HepG2 (cell line): ENCODE measurements around the gene ZFP90. TPM values are rescaled to one million over a fixed set of nuclear protein-coding genes. Genes with fewer than 3 reads are reported as not detected.

Experiments used
- ATAC-seq: fragments of 200-7000 bp; cut with Tn5 transposase; 3 replicates; pipeline ENCODE4 v1.9.1; 2020; ENCODE audit warnings: mild to moderate bottlenecking, moderate library complexity
- BruUV-seq: library from RNA; stranded (reverse); fragments of 400-500 nt; replicated peaks from 2 replicates; lab custom pipeline; 2021; lab: Mats Ljungman, UMichigan
- CTCF ChIA-PET: fragments of 300-600 bp; formaldehyde crosslinking; extraction: SDS; loops from one replicate; lab custom pipeline; 2021; ENCODE audit warnings: low total read pairs, inconsistent platforms, low intra/inter-chr PET ratio; lab: Yijun Ruan, JAX
- POLR2A ChIA-PET: fragments of 350-600 bp; sonication (Branson Sonifier 250); formaldehyde crosslinking; loops from one replicate; lab custom pipeline; 2020; ENCODE audit warnings: antibody characterized with exemption, inconsistent platforms; lab: Yijun Ruan, JAX
- DNase-seq: peaks from one replicate; pipeline ENCODE4 v3.0.0-alpha.2; 2015; ENCODE audit warnings: low spot score
- FAIRE-seq: peaks from 3 replicates; lab custom pipeline; 2011; peaks lifted over from hg19 to GRCh38; lab: Jason Lieb, UNC
- H2AFZ ChIP-seq: one replicate; pipeline ENCODE4 v1.6.1; 2011; ENCODE audit warnings: low read length, inconsistent platforms
- H3K27ac ChIP-seq: fragments of 300-600 bp; 3 replicates; pipeline ENCODE4 v1.8.0; 2011; ENCODE audit warnings: mixed run types, mild to moderate bottlenecking, mixed read lengths, low read length, inconsistent platforms; ENCODE audit not compliant: insufficient read depth; ENCODE audit errors: extremely low read length
- H3K27me3 ChIP-seq, 2 experiments: fragments of 200-600 bp in 1 of 2; 2 replicates in 1 of 2; 3 replicates in 1 of 2; pipeline versions ENCODE4 v1.6.0 to v1.8.0; 2011; ENCODE audit warnings: low read length in 2 of 2, mild to moderate bottlenecking in 2 of 2, moderate library complexity in 2 of 2, inconsistent platforms in 1 of 2; ENCODE audit not compliant: insufficient read depth in 2 of 2, control insufficient read depth in 1 of 2
- H3K36me3 ChIP-seq, 2 experiments: fragments of 200-600 bp in 1 of 2; replicated peaks in 1 of 2; 2 replicates in 1 of 2; 3 replicates in 1 of 2; pipeline versions ENCODE4 v1.5.1 to v1.8.0; 2011; ENCODE audit warnings: low read length in 2 of 2, inconsistent platforms in 1 of 2; ENCODE audit not compliant: insufficient read depth in 2 of 2, control insufficient read depth in 1 of 2
- H3K4me1 ChIP-seq: 2 replicates; pipeline ENCODE4 v1.5.1; 2012; ENCODE audit warnings: low read length, inconsistent platforms; ENCODE audit not compliant: insufficient read depth
- H3K4me2 ChIP-seq: 2 replicates; pipeline ENCODE4 v1.6.0; 2011; ENCODE audit warnings: low read depth, low read length, inconsistent platforms
- H3K4me3 ChIP-seq, 3 experiments: fragments of 200-600 bp in 1 of 3; sonication (generic), shearing (Covaris generic) in 1 of 3; replicated peaks in 1 of 3; 2 replicates each; pipeline ENCODE4 v1.5.1; 2011 to 2016; ENCODE audit warnings: low read length in 3 of 3, inconsistent platforms in 2 of 3, low read depth in 2 of 3, mild to moderate bottlenecking in 2 of 3, control low read depth in 1 of 3, mixed read lengths in 1 of 3; ENCODE audit not compliant: insufficient read depth in 1 of 3
- H3K79me2 ChIP-seq: one replicate; pipeline ENCODE4 v1.6.1; 2011; ENCODE audit warnings: low read length, inconsistent platforms; ENCODE audit not compliant: insufficient read depth
- H3K9ac ChIP-seq: 2 replicates; pipeline ENCODE4 v1.6.0; 2011; ENCODE audit warnings: mild to moderate bottlenecking, low read depth, low read length, inconsistent platforms; ENCODE audit not compliant: insufficient read depth
- H3K9me3 ChIP-seq: 2 replicates; pipeline ENCODE4 v1.5.1; 2012; ENCODE audit warnings: mild to moderate bottlenecking, low read length
- H4K20me1 ChIP-seq: 2 replicates; pipeline ENCODE4 v1.6.0; 2011; ENCODE audit warnings: inconsistent platforms, mild to moderate bottlenecking, low read length, moderate library complexity; ENCODE audit not compliant: insufficient read depth
- BATF2 ChIP-seq: sonication (generic); formaldehyde crosslinking; IDR thresholded peaks from 2 replicates; pipeline ENCODE4 v1.8.0; 2022; ENCODE audit warnings: mild to moderate bottlenecking, missing genetic modification reagents, moderate library complexity
- ELF4 ChIP-seq: sonication (generic); formaldehyde crosslinking; IDR thresholded peaks from 2 replicates; pipeline ENCODE4 v1.5.0; 2020; ENCODE audit warnings: missing genetic modification reagents, mild to moderate bottlenecking, moderate library complexity, borderline replicate concordance
- FIP1L1 ChIP-seq: fragments of 200-400 bp; formaldehyde crosslinking; IDR thresholded peaks from 2 replicates; pipeline ENCODE4 v1.6.1; 2018; ENCODE audit warnings: low read depth, mild to moderate bottlenecking, low read length, moderate library complexity, borderline replicate concordance; ENCODE audit not compliant: insufficient read depth
- ZBTB38 ChIP-seq: sonication (generic); formaldehyde crosslinking; IDR thresholded peaks from 2 replicates; pipeline ENCODE4 v1.5.1; 2020; ENCODE audit warnings: mild to moderate bottlenecking, missing genetic modification reagents
- ZBTB49 ChIP-seq: sonication (generic); formaldehyde crosslinking; IDR thresholded peaks from 2 replicates; pipeline ENCODE4 v1.4.0; 2020; ENCODE audit warnings: missing genetic modification reagents, borderline replicate concordance
- ZNF253 ChIP-seq: sonication (generic); formaldehyde crosslinking; IDR thresholded peaks from 2 replicates; pipeline ENCODE4 v1.8.0; 2022; ENCODE audit warnings: mild to moderate bottlenecking, missing genetic modification reagents, borderline replicate concordance
- ZNF614 ChIP-seq: IDR thresholded peaks from 2 replicates; pipeline ENCODE4 v1.6.1; 2018; ENCODE audit warnings: missing biosample characterization, missing genetic modification reagents, inconsistent platforms, borderline replicate concordance
- WGBS: methylation state at CpG from one replicate; pipeline ENCODE4 v1.1.6; 2017; ENCODE audit warnings: low lambda C conversion rate; 5-methylcytosine and 5-hydroxymethylcytosine counted together
- in situ Hi-C: cut with HindIII; loops from 2 replicates; pipeline ENCODE4 v1.10.0; 2017; ENCODE audit warnings: low pct_unique_long_range_greater_than_20kb; ENCODE audit not compliant: extremely low pct_ligation_motif_present
- intact Hi-C: fragments of 100-400 bp; cut with micrococcal nuclease; formaldehyde crosslinking; loops from one replicate; pipeline ENCODE4 v1.10.0; 2022; ENCODE audit not compliant: unreplicated experiment
- polyA plus RNA-seq, 8 experiments: library from polyadenylated mRNA; depleted of rRNA in 3 of 8; stranded (reverse) in 7 of 8; unstranded in 1 of 8; fragments of >200 nt; fragmentation: Illumina TruSeq in 4 of 8; extraction: Trizol in 4 of 8; gene quantifications; 2 replicates each; pipeline versions ENCODE4 v1.2.1 to v1.2.3, GENCODE V29; 2011 to 2016; ENCODE audit warnings: low read depth in 4 of 8, missing spikeins in 1 of 8, mixed read lengths in 1 of 8; ENCODE audit not compliant: insufficient read depth in 1 of 8
- total RNA-seq, 5 experiments: library from RNA; depleted of rRNA; stranded (reverse); fragments of >200 nt; fragmentation: Illumina TruSeq; extraction: Trizol; gene quantifications; 2 replicates each; pipeline ENCODE4 v1.2.3, GENCODE V29; 2016; ENCODE audit warnings: low read depth in 1 of 5
- TF ChIP-seq, protein P1 (sequence below), 2 experiments: fragments of 450-650 bp in 1 of 2; sonication (generic) in 1 of 2; formaldehyde crosslinking; IDR thresholded peaks; 2 replicates each; pipeline versions ENCODE4 v1.5.0 to v1.8.0; 2020 to 2022; ENCODE audit warnings: mild to moderate bottlenecking in 1 of 2, missing genetic modification reagents in 1 of 2

ZFP90 gene
- total and polyA plus RNA-seq, 2 of the 13 experiments (the other 11 are each of a cell fraction or from before 2014, with no cell fraction given): 17.6 to 18.9 TPM

- peak overlapping the region; percentile 81 to 91 (median 85) for H3K4me3 ChIP-seq
- FAIRE-seq (peak; percentile 34), ATAC-seq (peak; percentile 53), DNase-seq (no peak)
- TF ChIP-seq ZBTB49 (CRISPR knock-in tag) (peak; percentile 37; the same call in 1 of the 2 replicates), ELF4 (no peak), ZBTB38 (CRISPR knock-in tag) (peak; percentile 22; the same call in 1 of the 2 replicates), FIP1L1 (0 out of 2 replicates have a peak, but pooled peaks have one; percentile 34), BATF2 (CRISPR knock-in tag) (0 out of 2 replicates have a peak, but pooled peaks have one; percentile 2), ZNF253 (peak; percentile 2; the same call in 1 of the 2 replicates), ZNF614 (CRISPR knock-in tag) (no peak)
- TF ChIP-seq, protein P1, sequence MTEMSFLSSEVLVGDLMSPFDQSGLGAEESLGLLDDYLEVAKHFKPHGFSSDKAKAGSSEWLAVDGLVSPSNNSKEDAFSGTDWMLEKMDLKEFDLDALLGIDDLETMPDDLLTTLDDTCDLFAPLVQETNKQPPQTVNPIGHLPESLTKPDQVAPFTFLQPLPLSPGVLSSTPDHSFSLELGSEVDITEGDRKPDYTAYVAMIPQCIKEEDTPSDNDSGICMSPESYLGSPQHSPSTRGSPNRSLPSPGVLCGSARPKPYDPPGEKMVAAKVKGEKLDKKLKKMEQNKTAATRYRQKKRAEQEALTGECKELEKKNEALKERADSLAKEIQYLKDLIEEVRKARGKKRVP (CRISPR knock-in tag; IDR thresholded peaks at IDR 0.05): 0 out of 4 replicates have a peak, but pooled peaks of 1 of the 2 experiments have one; percentile 3
- ChIA-PET CTCF (no interaction called here), POLR2A (no interaction called here)
- H3K36me3 ChIP-seq: peaks cover 0 to 1% of the 10 kb centered on the region in 2 experiments; a peak in 1 of 5 replicates
- no peaks in the 10 kb centered on the region for H3K9me3 ChIP-seq
- no peak overlapping the region for H3K27ac ChIP-seq
- peaks cover 4% of the 10 kb centered on the region for H3K79me2 ChIP-seq
- no peak overlapping the region for H2AFZ ChIP-seq
- WGBS: 28% methylated on average over 17 of the region's 19 CpGs
- peaks cover 21% of the 10 kb centered on the region for H3K4me1 ChIP-seq
- no TSS peak for BruUV-seq
- in situ Hi-C loops (no loop called here), intact Hi-C loops (no loop called here)
- H3K9ac ChIP-seq: peak overlapping the region; percentile 72
- no peaks in the 10 kb centered on the region for H3K27me3 ChIP-seq
- H3K4me2 ChIP-seq: peak overlapping the region; percentile 95
- no peaks in the 10 kb centered on the region for H4K20me1 ChIP-seq
These were observed 684 bp downstream of the ZFP90 start for GRCh38 chr16:68539711-68540239.
